ELR (cell line): ENCODE data around the gene TOP3B.

Experiments
- DNase-seq: peaks from one replicate; pipeline ENCODE4 v3.0.0-alpha.2; 2015; ENCODE audit warnings: low read depth

The TOP3B gene

DNA sequence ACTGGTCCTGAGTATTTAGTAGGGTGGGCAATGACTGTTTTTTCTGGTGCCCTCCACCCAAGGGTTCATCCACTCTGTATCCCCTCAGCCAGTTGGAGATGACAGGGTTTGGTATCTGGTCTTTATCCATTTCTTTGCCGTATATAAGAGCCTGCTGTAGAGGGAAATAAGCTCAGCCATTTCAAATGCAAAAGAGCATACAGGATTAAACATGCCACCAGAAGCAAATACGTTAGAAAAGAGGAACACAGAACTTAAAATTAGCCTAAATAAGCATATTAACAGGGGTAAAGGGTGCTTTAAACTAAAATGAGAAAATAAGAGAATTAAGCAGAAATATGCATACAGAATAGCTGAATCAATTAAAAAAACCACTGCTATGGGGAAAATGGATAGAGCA, 27.8 kb upstream of the TOP3B start:
- no peak for DNase-seq

DNA sequence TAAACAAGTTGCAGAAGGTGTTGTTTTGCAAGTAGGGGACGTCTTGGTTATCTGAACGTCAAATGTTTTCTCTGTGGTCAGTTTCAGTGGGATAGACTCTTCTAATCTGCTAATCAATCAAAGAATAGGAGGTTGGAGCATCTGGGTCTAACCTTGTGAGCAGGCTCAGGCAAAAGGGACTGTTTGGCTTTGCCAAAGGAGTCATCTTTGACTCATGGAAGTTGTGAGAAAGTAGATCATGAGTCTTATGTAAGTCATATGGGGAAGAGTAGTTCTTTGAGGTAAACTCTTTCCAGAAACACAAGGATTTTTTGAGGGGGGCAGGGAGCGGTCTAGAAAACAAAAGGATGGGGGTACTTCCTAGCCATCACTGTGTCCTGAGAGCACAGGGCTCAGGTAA, 27.1 kb upstream of the TOP3B start:
- DNase-seq: peak; percentile 65

DNA sequence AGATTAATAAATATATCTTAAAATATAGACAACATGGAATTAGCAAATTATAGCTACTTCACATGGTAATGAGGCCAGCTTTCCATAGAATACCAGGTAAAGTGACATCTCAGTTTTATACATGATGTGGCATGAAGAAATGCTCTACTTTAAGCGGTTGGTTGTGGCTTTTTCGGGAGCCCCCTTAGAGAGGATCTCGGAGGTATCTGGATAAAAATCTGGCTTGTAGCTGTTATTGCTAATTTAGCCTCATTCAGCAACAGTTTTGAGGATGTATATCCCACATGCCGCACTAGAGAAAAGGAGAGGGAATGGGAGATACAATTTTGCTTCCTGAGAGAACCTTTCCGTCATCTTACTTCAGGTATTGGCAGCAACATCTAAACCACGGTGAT, 24.0 kb upstream of the TOP3B start:
- DNase-seq: no peak

DNA sequence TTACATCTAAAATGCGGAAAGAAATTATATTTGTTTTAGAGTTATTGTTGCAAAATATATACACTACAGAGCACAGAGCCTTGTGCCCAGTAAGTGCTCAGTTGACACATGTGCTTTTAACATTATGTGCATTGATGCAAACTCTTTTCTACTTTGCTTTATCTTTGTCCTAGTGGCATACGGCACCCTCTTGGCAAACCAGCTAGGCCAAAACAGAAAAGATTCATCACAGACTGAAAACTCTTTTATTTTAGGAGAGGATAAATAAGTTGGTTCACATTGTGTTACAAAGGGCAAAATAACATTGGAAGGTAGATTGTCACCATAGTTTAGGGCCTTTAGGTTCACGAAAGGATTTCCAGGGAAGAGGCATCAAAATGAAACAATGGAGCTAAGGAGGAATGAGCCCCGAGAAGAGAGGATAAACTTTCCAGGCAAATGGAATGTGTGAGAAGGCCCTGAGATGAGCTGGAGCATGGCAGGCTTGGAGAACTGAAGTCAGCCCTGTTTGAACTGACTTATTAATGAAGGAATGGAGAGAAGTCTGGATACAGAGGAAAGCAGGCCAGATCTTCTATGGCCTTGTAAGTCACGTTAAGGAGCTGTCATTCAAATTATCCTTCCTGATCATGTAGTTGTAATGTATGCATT, 23.5 kb upstream of the TOP3B start:
- DNase-seq: no peak

DNA sequence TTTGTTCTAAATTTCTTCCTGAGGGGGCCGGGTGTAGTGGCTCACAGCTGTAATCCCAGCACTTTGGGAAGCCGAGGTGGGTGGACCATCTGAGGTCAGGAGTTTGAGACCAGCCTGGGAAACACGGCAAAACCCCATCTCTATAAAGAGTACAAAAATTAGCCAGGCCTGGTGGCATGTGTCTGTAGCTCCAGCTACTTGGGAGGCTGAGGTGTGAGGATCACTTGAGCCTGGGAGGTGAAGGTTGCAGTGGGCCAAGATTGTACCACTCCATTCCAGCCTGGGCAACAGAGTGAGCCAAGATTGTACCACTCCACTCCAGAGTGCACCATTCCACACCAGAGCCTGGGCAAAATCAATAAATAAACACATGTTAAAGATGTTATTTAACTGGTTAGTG, 20.6 kb upstream of the TOP3B start:
- DNase-seq: no peak

DNA sequence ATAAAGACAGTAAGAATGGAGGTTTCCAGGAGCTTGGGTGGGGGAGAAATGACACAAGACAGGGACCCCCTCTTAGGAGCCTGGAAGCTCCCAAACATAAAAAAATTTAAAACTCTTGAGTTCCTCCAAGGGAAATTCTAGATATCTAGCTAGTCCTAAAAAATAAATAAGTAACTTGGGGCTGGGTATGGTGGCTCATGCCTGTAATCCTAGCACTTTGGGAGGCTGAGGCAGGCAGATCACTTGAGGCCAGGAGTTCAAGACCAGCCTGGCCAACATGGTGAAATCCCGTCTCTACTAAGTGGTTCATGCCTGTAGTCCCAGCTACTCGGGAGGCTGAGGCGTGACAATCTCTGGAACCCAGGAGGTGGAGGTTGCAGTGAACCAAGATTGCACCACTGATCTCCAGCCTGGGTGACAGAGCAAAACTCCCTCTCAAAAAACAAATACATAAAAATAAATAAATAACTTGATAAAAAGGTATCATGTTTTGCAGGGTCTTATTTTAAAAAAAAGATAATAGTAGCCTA, 20.0 kb upstream of the TOP3B start:
- DNase-seq: no peak

DNA sequence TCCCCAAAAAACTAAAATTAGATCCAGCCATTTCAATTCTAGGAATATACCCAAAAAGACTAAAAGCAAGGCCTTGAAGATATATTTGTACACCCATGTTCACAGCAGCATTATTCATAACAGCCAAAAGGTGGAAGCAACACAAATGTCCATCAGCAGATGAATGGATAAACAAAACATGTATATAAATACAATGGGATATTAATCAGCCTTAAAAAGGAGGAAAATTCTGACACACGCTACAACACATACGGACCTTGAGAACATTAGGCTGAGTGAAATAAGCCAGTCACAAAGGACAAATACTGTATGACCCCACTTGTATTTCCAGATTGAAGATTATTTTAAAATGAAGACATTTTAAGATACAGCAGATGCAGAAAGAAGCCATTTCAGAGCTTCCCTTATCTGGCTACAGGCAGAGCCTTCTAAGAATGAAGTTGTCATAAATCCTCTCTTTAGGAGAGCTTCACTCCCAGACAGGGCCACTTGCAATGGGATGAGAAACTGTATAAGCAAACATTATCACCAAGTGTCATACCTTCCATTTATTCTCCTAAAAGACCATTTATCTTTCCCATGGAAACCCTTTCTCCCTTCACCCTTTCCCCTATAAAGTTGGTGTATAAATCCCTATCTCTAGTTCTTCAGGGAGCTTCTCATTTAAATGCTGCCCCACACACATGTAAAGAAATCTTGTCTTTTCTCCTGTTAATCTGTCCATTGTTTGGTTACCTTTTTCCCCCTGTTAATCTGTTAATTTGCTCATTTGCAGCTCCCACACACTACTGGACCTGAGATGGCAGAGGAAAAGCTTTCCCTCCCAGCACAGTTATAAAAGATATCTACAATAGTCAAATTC, 19.3 kb upstream of the TOP3B start:
- no peak for DNase-seq

DNA sequence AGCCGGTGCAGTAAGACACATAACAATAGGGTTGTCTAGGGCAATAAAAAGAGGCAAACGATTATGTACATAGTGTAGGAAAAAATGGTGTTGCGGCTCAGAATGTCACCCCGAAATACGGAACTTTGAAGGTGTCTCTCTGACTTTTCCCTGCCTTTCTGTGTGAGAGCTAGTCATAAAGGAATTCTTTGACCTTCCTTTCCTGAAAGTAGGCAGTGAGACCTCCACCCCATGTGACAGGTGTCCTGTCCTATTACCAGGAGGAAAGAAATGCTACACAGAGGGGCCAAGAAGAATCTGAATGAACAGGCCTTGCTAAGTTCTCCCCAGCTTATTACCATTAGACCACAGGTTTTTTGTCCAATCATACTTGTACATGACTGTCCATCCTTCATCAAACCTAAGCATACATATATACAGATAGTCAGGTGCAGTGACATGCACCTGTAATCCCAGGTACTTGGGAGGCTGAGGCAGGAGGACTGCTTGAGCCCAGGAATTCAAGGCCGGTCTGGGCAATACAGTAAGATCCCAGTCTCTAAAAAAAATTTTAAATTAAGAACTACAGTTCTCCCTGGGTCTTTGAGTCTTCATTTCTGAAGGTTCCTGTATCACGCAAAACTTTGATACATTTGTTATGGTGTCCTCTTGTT, 16.1 kb upstream of the TOP3B start:
- no peak for DNase-seq

DNA sequence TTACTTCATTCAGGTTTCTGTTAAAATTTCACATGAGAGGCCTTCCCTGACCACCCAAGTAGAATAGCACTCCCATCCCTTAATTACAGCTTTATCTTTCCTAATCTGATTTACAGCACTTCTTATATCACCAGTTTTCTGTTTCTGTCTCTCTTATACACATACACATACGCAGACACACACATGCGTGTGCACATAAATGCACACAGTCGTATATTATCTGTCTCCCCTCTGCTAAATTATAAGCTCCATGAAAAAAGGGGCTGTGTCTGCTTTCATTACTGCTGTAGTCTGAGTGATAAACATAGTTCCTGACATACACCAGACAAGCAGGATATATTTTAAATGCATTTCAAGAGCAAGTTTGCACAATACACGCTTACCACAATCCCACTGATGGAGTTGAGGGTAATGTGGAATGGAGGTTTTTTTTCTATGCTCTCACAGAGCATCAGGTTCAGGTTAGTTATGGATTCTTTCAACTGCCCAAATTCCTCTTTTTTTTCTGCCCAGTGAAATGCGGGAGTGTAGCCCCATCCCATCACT, 13.7 kb upstream of the TOP3B start:
- DNase-seq: no peak

DNA sequence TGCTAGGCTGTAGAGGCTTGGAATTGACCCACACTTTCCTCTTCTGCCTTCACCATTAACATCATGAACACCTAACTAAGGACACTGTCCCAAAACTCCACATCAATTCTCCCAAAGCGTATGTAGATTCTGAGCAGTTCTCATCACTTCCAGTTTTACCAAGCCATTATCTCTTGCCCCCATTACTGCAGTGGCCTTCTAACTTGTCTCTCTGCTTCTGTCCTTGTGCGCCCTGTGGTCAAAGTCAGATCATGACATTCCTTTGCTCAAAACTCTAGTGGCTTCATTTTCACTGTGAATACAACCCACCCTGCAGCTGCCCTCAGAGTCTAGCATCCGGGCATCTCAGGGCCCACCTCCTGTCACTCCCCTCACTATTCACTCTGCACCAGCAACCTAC, 13.1 kb upstream of the TOP3B start:
- DNase-seq: no peak

DNA sequence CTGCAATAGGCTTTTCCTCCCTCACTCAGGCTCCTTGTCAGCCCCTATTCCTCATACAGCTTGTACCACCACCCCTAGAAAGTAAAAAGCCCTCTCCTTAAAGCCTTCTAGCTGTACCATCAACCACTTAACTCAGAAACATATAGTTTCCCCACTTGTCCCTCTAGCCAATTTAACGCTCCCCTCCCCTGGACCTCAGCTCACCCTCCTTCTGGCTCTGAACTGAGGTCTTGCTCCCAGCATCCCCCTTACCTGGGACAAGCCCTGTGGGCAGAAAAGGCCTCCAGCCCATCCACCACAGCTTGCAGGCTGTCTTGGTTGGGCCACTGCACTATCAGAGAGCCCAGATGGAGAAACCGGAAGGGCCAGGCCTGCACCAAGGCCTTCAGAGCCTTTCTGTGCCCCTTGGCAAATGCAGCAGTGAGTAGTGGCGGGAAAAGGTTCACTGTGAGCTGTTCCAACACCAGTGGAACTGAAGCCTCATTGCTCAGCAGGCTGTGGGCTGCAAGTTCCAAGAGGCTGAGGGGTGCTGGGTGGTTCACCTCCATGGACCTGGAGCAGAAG, 12.4 kb upstream of the TOP3B start:
- no peak for DNase-seq

DNA sequence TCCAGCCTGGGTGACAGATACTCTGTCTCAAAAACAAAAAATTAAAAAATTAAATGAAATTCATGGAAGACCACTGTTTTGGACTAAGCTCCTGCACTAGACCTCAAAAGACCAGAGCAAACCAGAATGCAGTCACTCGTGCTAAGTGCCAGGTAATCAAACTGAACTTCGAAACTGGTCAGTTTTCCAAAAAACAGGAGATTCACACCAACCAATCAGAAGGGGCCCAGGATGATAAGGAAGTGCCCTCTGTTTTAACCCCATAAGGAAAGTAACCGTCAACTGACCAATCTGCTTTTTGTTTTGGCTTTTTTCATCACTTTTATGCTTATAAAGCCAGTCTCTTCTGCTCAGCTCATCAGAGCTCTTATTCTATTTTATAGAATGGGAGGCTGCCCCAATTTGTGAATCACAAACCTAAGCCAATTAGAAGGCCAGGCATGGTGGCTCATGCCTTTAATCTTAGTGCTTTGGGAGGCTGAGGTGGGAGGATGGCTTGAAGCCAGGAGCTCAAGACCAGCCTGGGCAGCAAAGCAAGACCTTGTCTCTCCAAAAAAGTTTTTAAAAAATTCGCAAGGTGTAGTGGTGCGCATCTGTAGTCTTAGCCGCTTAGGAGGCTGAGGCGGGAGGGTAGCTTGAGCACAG, 10.1 kb upstream of the TOP3B start:
- no peak for DNase-seq

DNA sequence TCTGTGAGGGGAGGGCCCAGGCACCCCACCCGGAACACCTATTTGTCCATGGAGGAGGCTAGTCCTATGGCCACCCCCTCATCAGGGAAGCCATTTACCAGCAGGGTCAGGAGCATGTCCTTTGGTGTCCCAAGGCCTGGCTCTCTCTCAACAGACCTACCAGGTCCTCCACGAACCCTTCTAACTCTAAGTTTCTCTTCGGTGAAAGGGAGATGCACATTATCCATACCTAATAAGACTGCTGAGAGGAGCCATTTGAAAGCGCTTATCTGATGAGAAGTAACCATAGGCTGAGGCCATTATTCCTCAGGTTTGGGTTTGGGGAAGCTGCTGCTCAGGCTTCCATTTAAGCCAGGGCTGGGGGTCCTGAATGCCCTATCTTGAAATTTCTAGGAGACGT, 9.2 kb upstream of the TOP3B start:
- no peak for DNase-seq

DNA sequence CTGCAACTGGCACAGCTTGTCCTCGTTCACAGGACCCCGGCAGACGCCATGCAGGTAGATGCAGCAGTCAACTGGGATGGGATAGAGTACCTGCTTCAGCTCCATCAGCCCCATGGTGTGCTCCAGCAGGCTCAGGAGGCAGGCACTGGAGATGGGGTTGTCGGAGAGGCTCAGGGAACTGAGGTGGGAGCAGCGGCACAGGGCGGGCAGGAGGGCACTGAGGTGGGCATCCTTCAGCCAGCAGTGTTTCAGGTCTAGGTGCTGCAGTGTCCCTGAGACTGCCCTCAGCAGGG, 8.7 kb upstream of the TOP3B start:
- no peak for DNase-seq

DNA sequence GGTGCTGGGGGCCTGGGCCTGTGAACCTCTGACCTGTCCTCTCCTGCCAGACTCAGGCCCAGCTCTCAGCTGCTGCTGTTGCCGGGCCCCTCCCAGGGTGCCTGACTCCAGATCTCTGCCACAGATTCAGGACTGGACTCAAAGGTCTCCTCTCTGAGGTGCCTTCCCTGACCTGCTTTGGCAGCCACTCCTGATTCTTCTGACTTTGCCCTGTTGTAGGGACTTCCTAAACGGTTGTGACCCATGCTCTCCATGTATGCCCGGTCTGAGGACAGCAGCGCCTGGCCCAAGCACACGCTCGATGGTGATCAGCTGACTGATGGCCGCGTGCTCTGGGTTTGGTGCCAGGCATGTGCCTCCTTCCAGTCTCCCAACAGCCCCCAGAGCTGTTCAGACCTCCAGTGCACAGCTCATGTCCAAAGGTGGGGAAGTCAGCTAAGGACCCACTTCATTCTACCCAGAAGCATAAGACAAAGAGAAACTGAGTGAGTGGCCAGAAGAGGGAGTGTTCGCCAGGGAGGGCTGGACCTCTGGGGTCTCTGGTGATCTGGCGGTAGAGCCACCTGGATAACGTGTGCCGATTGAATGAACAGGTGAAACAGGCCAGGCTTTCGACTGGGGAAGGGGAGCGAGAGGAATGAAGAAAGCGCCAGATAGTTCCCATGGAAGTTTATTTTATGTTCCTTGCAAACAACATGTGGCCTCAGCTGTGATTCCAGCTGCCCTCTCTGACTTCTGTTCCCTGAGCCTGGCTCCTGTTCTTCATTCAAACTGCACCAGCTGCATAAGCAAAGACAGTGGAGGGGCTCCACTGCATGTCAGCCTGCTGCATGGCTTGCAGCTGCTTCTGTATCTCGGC, 8.1 kb upstream of the TOP3B start:
- no peak for DNase-seq

DNA sequence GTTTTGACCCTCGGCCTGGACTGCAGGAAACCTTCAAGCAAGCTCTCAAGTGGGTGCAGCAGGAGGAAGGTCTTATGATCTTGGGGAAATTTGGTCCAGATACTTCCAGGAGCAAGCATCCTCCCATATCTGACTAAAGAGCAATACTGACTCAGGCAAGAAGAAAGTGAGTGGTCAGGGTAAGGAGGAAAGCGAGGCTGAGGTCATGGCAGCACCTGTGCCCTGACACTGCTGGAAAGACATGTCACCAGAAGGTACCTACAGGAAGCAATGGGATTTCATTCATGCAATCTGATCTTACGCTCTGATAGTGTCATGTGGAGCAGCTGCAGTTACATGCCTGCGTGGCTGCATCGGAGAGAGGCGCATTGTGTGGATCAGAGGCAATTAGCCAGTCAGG, 6.5 kb upstream of the TOP3B start:
- no peak for DNase-seq

DNA sequence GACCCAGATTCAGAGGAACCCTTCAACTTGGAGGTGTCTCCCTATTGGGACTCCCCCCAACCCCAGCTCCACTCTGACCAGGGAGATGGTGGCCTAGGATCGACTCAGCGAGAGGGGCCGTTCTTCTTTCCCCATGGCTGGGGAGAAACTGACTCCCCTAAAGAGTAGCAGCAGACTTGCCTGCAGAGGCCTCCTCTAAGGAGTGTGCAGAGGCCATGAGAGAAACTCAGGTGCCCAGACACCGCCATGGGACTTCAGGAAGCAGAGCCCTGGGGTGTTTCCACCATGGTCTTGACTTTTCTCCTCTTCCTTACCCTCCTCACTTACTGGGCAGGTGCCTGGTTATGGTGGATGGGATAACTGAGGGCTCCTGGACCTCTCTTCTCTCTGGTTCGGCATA, 2.6 kb upstream of the TOP3B start:
- DNase-seq: no peak

DNA sequence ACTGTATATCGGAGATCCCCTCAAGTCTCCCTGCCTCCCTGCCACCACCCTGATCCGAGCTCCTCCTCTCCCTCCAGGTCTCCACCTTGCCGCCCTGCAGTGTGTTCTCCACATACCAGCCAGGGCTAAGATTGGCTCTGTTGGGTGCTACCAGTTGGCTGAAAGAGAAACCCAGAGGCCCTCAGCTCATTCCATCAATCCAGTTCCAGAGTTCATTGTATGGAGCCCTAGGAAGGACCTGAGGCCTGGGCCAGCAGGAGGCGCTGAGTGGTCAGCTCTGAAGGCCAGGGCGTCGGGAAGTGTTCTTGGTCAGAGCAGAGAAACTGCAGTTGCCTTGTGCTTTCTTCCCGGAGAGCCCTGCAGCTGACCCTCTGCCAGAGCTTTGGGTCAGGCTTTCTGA, 2.2 kb upstream of the TOP3B start:
- peak; percentile 38 for DNase-seq

DNA sequence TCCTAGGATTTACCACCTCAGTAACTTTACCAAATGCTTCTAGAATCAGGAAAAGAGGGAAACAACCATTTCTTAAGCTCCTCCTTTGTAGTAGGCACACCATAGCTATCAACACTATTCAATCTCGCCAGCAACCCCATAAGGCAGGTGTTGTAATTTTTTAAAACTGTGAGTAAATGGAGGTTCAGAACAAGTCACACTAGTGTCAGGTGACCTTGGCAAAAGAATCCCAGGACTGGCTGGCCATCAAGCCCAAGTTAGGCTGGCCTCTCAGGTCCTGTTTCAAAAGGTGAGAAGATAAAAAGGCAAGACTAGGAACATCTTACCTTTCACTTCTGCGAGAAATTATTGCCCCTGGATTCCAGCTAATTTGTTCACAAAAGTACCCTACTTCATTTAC, 713 bp downstream of the TOP3B start:
- no peak for DNase-seq

DNA sequence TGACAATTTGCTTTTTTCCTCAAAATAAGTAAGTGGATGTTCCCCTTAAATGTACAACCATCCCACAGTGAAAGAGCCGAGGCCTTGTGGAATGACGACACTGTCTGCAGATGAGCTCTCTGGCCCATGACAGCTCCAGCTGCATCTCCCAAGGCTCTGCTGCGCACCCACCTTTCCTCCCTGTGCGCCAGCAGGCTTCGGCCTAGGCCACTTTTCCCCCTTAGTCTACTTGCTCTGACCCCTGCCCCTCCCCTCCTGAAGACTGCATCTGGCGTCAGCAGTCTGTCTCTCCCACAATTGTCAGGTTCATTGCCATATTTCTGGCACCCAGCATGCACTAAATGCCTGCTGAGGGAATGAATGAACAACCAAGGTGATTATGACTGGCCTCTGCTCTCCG, 2.0 kb downstream of the TOP3B start:
- no peak for DNase-seq
